ENCODE data around the gene ADARB1.
A peak's percentile ranks its signal among the peaks of the same experiment; 100 is the strongest.
"Not testable (repeated sequence)": the region's sequence is repeated elsewhere in the genome, so short reads cannot be mapped to it uniquely, and the experiment has no call there.

ADARB1 gene

DNA sequence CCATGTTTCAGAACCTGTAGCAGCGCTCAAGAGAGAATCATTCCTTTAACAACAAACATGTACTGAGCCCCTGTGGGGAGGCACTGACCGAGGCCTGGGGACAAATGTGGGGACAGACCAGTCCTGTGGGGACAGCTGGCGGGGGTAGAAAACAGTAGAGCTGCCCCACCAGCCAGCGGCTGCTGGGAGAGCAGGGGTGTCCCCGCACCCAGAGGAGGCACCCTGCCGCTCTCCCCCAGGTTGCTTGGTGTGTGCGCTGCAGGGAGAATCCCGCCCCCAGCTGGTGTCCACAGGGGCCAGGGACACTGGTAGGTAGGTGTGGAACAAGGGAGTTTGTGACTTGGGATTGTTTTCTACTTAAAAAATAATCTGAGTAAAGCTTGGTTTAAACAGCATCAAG is 62.1 kb downstream of the ADARB1 start:
- intact Hi-C loops (cut with DNase I), result no loop called here
- peak in 1 of 42 donors; percentile 2 for DNase-seq

DNA sequence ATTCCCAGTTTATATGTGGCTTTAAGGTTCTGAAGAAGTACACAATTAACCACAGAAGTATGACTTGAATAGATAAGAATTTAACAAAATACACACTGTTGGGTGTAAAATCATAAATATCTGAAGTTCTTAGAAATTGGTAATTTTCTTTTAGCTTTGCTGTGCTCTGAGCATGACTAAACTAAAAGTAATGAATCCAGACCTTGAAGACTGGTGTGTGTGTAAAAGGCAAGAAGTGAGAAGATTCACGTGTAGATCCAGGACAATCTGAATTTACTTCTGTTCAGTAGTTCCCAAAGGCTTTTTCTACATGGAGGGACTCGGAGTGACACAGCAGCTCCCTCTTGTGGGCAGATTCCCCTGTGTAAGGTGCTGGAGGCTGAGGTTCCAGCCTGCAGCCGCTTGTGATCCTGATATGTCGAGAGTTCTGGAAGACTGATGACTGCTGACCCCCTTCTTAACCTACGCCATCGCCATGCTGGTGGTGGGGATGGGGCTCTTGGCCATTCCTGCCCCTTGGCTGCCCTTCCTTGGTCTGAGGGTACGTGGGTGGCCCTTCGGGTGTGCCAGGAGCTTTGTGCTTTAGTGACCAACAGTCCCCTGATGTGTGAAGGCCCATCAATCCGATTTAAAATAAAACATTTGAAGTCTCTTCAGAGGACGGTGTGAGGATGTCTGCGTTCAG is 62.7 kb downstream of the ADARB1 start:
- DNase-seq, result peak; percentile 70 to 93 (median 85)
- intact Hi-C loops (cut with DNase I), result no loop called here

DNA sequence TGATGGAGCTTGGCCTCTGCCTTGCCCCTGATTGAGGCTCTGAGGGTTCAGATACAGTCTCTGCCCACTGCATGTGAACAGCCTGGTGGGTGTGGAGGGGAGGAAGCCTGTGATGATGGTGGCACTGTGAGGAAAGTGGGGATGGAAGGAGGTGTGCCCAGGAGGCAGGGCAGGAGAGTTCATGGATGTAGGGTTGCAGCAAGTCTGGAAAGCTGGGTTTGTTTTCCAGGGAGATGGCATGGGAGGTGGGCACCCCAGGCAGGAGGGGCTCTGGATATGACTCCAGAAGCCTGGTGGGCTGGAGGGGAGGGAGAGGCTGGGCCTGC is 63.2 kb downstream of the ADARB1 start:
- DNase-seq, result no peak
- intact Hi-C loops (cut with DNase I), result no loop called here

DNA sequence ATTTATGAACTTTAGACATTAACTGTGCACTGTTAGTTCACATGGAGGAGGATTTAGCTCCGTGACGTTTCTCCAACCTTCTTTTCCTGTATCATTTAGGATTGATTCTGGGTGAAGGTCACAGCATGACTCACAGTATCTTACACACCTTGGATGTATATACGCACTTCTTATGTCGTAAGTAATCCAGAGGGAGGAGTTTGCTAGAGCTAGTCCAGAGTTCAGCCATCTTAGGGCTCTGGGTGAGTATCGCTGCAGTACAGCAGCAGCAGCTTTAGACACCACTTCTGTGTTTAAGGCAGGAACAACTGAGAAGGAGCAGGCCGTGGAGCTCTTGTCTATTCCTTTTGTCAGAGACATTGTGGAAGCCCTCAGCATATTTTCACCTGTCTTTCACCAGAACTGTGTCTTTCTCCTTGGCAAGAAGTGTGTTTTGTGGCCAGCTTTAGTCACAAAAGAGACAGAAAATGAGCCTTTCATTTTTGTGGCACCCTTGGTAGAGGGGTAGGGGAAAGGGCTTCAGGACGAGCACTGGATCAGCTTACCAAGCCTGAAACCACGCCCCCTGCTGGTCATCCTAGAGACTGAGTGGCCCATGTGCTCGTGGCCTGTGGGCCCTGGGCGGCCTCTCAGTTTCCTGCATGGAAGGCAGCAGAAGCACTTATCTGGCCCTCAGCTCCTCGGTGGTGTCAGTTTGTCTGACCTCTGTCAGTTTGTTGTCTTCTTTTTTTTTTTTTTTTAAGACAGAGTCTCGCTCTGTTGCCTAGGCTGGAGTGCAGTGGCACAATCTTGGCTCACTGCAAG is 64.0 kb downstream of the ADARB1 start:
- intact Hi-C loops (cut with DNase I), result no loop called here
- DNase-seq, result peak in 36 of 42 donors; percentile 32 to 81 (median 56)

DNA sequence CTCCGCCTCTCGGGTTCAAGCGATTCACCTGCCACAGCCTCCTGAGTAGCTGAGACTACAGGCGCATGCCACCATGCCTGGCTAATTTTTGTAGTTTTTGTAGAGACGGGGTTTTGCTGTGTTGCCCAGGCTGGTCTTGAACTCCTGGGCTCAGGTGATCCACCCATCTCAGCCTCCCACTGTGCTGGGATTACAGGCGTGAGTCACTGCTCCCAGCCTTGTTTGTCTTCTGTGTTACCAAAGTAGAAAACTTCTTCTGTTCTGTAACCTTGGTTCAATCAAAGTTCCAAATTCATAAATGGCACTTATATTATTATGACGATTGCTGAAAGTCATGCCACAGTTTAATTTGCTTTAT is 64.6 kb downstream of the ADARB1 start:
- peak in 4 of 42 donors; percentile 19 to 48 (median 40) for DNase-seq
- intact Hi-C loops (cut with DNase I), result not testable (repeated sequence)

DNA sequence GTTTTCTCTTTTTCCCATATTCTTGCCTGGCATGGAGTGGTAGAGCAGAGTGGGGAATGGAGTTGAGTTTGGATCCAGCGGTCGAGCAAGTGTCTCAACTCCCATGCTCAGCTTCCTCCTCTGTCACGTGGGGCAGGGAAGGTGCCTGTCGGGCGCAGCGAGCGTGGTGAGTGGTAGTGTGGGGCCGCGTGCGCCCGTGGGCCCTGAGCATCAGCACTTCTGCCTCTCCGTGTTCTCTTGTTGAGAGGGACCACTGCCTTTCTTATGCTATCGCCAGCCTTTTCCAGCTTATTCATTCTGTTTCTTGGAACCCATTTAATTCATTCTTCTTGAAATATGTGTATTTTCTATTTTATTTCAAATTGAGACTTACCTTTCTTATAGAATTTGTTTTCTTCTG is 65.1 kb downstream of the ADARB1 start:
- DNase-seq, result peak in 1 of 42 donors; percentile 8
- intact Hi-C loops (cut with DNase I), result no loop called here

DNA sequence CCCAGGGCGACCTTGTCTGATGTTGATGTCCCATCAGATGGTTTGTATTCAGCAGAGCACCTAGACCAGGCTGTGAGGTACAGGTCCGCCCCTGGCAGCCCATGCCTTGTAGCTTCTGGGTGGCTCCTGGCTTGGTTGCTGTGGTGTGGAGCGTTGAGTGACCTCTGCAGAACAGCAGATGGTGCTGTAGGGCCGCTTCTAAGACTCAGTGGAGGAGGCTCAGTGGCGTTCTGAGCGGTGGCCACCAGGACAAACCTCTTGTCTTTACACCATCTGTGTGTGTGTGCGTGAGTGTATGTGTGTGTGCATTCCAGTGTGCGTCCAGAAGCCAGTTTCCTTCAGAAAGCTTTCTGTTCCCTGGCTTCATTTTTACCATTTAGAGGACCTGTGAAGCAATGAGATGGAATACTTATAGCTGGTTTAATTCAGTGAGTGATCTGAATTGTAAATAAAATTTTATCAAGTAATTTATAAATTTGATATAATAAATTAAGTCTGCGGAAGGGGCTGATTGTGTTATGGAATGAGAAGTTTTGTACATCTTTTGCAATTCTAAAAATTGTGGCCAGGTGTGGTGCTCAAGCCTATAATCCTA is 66.1 kb downstream of the ADARB1 start:
- intact Hi-C loops (cut with DNase I), result no loop called here
- peak; percentile 44 to 85 (median 68) for DNase-seq

DNA sequence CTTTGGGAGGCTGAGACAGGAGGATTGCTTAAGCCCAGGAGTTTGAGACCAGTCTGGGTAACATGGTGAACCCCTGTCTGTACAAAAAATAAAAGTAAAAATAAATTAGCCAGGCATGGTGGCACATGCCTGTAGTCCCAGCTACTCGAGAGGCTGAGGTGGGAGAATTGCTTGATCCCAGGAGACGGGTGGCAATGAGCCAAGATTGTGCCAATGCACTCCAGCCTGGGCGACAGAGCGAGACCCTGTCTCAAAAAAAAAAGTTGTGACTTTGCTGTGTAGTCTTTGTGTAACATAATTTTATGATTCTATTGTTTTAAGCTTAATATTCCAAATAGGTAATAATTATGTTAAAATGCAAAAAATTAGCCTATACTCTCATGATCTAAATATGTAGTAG is 66.6 kb downstream of the ADARB1 start:
- intact Hi-C loops (cut with DNase I), result not testable (repeated sequence)
- DNase-seq, result peak in 2 of 42 donors; percentile 6 to 41

DNA sequence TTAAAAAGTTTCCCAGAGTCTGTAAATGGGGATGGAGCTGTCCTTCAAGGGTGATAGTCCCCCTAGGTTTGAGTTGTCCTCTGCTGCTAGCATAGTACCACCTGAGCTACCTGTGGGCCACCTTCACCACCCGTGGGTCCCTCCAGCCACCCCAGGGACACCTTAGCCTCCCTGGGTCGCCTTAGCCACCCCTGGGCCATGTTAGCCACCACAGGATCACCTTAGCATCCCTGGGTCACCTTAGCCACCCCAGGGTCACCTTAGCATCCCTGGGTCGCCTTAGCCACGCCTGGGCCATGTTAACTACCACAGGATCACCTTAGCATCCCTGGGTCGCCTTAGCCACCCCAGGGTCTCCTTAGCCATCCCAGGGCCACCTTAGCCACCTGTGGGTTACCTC is 67.1 kb downstream of the ADARB1 start:
- intact Hi-C loops (cut with DNase I), result no loop called here
- no peak for DNase-seq

DNA sequence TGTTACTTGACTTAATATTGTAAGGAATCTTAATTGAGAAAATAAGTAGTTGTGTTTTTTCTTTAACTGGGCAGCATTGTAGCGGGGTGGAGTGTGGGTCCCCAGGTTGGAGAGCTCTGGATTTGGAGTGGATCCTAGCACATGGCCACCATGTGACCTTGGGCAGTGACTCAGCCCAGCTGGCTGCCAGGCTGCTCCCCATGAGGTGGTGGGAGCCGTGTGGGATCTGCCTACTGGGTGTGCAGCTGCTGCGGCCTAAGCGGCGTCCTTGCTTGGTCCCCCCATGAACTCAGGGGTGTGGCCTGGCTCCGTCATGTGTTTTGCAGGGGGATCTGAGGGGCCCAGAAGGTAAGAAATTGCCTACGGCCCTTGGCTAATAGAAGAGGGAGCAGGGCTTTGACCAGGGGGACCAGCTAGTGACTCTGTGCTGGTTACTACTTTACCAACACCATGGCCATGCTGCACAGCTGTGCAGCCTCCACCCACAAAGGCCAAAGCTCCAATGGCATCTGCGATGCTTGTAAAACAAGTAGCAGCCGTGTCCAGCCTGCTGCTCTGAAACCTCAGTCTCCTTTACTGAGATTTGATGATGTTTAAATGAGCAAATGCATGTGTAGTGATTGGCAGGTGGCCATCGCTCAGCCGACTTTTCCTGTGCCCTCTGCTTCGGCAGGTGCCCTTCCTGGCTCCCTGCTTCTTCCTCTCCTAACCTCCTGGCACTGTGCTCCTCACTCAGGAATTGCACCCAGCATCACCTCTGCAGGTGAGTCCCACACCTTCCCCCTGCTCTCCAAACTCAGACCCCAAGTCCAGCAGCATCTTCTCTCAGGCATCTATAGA is 68.3 kb downstream of the ADARB1 start:
- DNase-seq, result peak in 7 of 42 donors; percentile 19 to 60 (median 31)
- intact Hi-C loops (cut with DNase I), result no loop called here

DNA sequence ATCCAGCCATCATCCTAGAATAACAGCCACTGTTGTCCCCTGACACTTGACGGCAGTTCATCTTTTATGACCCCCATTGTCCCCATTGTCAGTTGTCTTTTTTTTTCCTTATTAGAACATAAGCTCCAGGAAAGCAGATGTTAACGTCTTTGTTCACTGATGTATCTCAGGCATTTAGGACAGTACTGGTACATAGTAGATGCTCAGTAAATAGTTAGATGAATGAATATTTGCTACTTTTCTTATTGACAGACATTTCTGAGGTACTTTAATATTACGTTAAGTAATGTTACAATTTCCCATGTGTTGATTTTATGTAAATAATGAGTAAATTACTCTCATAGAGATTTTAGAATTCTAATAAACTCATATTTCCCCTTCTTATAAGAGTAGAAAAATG is 69.5 kb downstream of the ADARB1 start:
- DNase-seq, result no peak
- intact Hi-C loops (cut with DNase I), result no loop called here

DNA sequence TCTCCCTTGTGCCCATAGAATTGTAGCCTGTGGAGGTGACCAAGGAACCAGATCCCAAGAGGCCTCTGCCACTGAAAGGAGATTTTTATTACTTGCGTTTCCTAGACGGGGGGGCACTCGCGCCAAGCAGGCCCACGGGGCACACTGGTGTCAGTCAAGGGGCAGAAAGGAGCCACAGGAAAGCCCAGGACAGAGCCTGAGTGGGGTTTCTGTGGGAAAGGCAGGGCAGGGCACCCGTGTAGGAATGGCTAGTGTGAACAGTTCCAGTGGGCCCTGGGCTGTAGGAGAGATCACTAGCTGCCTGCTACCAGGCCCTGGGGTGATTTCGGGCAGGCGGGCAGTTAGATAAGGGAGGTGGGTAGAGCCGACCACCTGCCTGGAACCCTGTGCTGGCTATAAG is 70.8 kb downstream of the ADARB1 start:
- intact Hi-C loops (cut with DNase I), result no loop called here
- DNase-seq, result peak in 2 of 42 donors; percentile 5 to 7

DNA sequence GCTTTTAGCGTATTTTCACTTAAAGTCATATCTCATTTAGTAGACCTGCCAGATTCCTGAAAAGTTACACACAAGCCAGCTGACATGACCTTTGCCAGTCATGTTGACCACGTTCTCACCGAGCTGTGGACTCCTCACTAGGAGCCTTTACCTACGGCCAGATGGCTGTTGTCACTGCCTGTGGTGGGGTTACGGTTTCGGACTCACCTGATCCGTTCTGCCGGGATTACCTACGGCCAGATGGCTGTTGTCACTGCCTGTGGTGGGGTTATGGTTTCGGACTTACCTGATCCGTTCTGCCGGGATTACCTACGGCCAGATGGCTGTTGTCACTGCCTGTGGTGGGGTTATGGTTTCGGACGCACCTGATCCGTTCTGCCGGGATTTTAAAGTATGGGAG is 71.5 kb downstream of the ADARB1 start:
- DNase-seq, result peak in 3 of 42 donors; percentile 5 to 25 (median 7)
- intact Hi-C loops (cut with DNase I), result not testable (repeated sequence)

DNA sequence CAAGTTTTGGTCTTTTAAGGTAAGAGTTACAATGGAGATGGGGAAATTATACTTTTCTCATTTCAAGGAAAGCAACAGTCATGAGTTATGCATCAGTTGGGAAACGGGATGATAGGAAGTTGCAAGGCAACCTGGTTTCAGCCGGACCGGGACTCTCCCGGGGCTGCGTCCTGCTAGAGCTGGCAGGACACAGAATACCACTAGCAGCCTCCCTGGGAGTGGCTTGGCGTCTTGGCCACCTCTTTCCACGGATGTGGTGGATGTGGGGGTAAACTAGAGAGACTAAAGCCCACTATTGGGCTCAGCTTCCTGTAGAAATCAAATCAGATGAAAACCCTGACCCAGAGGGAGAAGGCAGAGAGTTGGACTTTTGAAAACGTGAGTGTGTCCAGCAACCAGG is 71.9 kb downstream of the ADARB1 start:
- intact Hi-C loops (cut with DNase I), result no loop called here
- DNase-seq, result peak in 3 of 42 donors; percentile 7 to 12 (median 10)

DNA sequence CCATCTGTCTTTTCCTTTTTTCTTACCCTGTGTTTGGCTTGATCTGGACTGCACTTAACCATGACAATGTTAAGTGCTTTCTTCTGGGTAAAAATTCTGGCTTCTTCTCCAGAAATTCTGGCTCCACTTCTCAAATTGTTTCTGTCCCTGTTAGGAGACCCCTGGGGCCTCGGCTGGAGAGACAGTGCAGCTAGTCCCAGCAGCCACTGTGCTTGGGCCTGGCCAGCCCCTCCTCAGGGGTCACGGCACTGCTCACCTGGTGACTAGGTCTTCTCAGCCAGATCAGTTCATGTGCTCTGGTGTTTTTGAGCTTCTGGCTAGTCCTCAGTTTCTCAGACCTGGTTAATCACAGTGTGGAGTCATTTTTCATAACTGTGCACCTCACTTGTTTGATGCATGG is 72.4 kb downstream of the ADARB1 start:
- intact Hi-C loops (cut with DNase I), result no loop called here
- DNase-seq, result peak in 4 of 42 donors; percentile 8 to 25 (median 10)

DNA sequence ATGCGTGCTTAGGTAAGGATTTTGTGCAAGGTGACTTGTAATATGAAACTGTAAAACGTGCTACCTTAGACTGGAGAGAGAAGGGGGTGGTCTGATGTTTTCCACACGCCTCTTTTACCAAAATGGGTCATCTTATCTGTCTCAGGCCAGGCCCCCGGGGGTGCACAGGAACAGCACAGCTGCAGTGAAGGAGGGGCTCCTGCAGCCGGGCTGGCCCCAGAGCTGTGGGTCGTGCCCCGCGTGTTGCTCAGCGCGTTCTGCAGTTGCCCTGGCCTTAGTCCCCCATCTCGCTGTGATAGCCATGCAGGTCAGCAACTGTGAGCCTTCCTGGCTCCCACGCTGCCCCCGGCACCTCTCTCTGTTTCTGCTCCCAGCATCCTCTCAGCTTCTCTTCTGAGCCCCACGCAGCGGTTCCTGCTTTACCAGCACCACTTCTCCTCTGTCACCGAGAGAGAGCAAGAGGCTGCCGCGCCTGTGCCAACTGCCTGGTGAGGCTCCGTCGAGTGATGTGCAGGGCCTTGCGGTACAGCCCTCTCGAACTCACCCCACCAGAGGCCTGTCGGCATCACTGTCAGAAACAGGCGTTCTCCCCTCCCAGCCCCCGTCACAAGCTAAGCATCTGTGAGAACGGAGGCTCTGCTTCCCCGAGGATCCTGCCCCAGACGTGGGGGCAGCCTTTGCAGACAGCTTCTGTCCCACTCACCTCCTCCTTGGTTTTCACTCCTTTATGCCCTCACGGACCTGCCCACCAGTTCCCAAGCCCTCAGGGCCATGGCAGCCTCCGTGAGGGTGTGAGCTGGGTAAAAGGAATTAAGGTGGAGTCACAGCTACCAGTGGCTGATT is 73.3 kb downstream of the ADARB1 start:
- DNase-seq, result peak in 15 of 42 donors; percentile 15 to 63 (median 42)
- intact Hi-C loops (cut with DNase I), result no loop called here

DNA sequence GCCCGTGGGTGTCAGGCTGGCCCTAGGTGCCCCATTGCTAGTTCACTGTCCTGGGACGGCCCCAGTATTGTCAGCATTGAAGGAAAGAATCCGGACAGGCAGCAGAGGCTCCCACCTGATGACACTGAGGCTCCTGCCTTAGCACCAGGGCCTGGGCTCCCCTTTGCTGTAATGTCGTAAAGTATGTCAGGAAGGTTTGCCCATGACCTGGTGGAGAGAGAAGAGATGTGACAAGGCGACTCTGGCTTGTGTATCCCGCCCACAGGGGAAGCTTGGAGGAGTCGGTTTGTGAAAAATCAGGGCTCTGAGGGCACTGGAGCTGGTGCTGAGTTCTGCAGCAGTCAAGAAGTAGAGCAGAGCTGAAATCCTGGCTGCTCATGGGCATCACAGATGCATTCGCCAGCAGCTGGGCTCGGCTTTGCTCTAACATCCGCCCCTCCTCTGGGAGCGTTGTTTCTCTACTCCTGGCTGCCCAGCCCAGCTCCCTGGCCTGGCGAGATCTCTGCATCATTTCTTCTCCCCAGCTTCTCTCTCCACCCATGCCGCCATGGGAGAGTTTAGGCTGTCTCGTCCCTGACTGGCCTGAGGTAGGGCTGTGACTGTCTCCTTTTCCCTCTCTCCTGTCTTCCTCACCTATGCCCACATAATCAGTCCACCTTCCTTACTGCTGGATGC is 74.1 kb downstream of the ADARB1 start:
- intact Hi-C loops (cut with DNase I), result no loop called here
- peak in 6 of 42 donors; percentile 12 to 41 (median 30) for DNase-seq

DNA sequence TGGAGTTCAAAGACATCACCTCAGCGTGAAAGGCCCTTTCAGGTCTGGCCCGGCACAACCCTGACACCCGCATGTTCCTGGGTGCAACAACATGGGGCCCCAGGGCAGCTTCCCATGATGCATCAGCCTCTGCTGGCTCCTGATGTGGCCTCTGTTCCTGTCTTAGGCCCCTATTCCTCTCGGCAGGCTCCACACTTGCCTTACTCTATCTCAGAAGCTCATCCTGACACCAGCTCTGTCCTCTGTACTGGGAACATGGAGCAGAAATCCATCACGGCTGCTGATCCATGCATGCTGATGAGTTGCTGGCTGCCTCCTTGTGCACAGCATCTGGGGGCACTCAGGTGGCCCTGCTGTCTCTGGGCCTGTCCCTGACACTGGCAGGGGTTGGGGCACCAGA is 74.6 kb downstream of the ADARB1 start:
- peak in 6 of 42 donors; percentile 6 to 25 (median 16) for DNase-seq
- intact Hi-C loops (cut with DNase I), result no loop called here
